IPS-11a (cell line): ENCODE measurements around the gene ATG2B.

ENCODE experiments used
- H3K4me3 ChIP-seq: one replicate; pipeline ENCODE4 v1.5.1; 2013; ENCODE audit warnings: low read depth, low read length, control low read depth

Gene ATG2B

DNA sequence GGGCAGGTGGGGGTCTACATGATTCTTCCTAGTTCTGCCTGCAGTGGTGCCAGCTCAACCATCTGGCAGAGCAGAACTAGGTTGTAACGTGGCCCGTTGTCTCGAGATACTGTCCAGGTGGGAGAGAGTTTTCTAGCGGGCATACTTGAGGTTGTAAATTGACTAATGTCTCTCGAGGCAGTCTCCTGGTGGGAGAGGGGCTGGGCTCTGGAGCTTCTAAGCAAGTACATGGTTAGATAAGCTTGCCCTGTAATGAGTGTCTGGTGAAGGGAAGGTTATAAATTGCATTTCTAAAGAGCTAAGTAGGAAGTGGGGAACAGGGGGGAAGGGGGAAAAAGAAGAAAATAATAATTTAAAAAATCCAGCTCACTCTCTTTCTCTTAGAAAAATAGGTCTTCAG lies 89.0 kb downstream of the ATG2B start:
- H3K4me3 ChIP-seq: no peak overlapping the region

- no peak overlapping the region for H3K4me3 ChIP-seq
Observed at GRCh38 chr14:96273629-96274028, 89.5 kb downstream of the ATG2B start.

DNA sequence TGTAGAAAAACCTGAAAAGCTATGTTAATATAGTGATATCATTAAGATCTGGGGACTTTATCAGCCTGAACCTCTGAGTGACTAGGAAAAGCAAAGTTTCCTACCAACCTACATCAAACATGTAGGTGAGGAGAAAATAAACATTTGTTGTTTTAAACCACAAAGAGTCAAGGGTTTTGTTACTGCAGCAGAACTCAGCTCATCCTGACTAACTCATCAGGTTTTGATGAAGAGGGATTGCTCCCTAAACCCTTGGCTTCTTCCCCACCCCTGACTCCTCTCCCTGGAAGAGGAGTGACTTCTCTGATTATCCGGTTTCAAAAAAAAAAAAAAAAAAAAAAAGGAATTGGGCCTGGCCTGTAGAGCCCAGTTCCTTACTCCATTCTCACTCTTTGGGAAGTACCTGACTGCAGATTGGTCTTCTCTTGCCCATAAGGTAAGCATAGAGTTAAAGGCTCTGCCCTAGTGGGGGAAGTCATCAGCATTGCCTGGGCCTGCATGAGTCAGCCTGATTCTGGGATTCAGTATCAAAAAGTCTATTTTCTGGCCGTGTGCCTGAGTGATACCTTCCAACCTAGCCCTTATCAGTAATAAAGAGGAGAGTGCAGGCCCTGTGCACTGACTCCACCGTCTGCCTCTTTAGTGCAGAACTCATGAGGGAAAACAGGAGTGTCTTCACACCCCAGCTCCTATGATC lies 90.2 kb downstream of the ATG2B start:
- no peak overlapping the region for H3K4me3 ChIP-seq

DNA sequence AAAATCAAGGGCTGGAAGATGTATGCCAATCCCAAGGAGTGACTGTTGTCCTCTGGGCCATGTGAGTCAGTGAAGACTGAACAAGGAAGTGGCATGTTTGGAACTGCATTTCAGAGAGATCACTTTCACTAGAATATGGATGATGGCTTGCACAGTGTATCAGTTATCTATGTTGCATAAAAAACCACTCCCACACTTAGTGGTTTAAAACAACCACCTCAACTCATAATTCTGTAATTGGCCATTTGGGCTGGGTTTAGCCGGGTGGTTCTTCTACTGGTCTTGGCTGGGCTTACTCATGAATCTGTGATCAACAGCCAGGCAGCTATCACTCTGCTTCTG lies 91.7 kb downstream of the ATG2B start:
- no peak overlapping the region for H3K4me3 ChIP-seq

DNA sequence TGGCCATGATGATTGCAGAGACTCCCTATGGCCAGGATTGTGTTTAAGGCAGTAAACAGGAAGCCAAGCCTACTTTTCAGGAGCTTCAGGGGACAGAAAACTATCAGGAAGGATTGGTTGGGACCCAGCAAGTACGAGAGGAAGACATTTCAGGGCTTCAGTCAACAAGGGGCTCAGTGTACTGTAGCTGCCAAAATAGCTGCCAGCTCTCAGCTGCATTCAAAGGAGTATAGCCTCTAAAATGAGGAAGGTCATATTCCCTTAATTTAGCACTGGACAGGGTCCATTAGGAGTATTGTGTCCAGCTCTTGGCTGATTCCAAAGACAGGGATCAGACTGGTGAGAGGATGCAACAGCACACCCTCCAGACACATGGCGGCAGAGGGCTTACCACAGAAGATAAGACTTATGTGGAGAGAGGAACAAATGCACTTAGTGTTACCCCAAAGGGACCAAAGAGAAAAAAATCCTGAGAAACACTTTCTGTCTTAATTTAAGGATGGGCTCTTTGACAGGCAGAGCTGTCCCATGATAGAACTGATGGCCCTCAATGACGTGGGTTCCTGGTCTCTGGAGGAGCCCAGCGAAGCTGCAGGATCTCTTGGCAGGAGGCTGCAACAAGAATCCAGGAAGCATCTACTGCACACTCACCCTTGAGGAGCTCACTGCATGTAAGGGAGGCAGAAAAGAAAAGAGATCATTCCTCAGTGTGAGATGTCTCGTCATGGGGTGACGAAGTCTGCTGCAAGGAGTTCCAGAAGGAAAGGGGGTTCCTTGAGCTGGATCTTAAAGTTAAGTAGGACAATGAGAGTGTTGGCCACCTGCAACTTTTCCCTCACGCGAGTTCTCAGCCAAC lies 92.3 kb downstream of the ATG2B start:
- no peak overlapping the region for H3K4me3 ChIP-seq

DNA sequence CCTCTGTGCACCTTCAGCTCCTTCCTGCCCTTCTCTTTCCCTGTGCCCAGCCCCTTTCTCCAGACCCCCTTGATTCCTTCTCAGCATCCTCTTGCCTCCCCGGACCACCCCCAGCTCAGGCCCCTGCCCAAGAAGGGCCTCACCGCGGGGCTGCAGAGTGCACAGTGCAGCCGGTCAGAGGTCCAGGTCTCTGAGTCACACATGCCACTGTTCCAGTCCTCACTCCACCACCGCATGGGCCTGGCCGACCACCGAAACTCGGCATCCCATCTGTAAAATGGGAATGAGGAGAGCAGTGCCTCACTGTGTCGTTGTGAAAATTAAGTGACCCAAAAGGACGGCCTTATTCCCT lies 93.8 kb downstream of the ATG2B start:
- no peak overlapping the region for H3K4me3 ChIP-seq

- H3K4me3 ChIP-seq: no peak overlapping the region
Observed at GRCh38 chr14:96268431-96269358, 94.4 kb downstream of the ATG2B start.

GRCh38 chr14:96267916-96268315 lies 95.2 kb downstream of the ATG2B start:
- no peak overlapping the region for H3K4me3 ChIP-seq

- no peak overlapping the region for H3K4me3 ChIP-seq
Observed at GRCh38 chr14:96267336-96267735, 95.8 kb downstream of the ATG2B start.

DNA sequence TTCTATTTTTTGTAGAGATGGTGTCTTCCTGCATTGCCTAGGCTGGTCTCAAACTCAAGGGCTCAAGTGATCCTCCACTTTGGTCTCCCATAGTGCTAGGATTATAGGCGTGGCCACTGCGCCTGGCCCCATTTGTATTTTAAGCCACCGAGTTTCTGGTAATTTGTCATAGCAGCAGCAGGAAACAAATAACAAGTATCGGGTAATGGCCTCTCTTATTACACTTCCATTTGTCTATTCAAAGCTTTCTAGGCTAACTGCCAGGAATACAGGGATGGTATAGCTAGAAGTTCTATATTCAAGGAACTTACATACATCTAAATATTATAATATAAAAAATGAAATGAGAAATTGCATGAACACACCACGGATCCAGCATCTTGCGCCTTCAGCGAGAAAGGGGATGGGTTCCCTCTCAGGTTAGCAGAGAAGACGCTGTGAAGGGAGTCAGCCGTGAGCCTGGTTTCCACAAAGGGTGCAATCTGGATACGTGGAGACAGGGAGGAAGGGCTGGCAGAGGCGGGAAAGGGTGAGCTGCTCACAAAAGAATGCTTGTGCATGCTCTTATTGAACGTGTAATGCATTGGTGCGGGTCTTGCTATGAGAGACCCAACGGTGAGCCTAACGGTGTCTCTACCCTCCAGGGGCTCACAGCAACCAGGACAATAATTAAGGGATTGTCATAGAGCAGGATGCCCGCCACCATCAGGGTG lies 97.6 kb downstream of the ATG2B start:
- H3K4me3 ChIP-seq: no peak overlapping the region

DNA sequence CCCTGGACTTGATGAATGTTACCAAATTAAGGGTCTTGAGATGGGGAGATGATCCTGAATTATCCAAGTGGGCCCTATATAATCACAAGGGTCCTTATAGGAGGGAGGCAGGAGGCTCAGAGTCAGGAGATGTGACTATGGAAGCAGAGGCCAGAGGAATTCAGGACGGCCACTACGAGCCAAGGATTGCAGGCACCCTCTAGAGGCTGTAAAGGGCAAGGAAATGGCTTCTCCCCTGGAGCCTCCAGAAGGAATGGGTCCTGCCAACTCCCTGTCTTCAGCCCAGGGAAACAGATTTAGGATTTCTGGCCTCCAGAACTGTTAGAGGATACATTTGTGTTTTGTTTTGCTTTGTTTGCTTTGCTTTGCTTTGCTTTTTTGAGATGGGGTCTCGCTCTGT lies 98.3 kb downstream of the ATG2B start:
- H3K4me3 ChIP-seq: no peak overlapping the region

DNA sequence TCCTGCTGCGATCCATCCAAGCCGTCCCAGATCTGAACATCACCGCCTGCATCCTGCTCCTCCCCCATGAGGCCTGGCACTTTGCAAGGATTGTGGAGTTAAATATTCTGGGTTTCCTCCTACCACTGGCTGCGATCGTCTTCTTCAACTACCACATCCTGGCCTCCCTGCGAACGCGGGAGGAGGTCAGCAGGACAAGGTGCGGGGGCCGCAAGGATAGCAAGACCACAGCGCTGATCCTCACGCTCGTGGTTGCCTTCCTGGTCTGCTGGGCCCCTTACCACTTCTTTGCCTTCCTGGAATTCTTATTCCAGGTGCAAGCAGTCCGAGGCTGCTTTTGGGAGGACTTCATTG lies 99.0 kb downstream of the ATG2B start:
- no peak overlapping the region for H3K4me3 ChIP-seq

GRCh38 chr14:96263347-96264199 lies 99.6 kb downstream of the ATG2B start:
- no peak overlapping the region for H3K4me3 ChIP-seq

DNA sequence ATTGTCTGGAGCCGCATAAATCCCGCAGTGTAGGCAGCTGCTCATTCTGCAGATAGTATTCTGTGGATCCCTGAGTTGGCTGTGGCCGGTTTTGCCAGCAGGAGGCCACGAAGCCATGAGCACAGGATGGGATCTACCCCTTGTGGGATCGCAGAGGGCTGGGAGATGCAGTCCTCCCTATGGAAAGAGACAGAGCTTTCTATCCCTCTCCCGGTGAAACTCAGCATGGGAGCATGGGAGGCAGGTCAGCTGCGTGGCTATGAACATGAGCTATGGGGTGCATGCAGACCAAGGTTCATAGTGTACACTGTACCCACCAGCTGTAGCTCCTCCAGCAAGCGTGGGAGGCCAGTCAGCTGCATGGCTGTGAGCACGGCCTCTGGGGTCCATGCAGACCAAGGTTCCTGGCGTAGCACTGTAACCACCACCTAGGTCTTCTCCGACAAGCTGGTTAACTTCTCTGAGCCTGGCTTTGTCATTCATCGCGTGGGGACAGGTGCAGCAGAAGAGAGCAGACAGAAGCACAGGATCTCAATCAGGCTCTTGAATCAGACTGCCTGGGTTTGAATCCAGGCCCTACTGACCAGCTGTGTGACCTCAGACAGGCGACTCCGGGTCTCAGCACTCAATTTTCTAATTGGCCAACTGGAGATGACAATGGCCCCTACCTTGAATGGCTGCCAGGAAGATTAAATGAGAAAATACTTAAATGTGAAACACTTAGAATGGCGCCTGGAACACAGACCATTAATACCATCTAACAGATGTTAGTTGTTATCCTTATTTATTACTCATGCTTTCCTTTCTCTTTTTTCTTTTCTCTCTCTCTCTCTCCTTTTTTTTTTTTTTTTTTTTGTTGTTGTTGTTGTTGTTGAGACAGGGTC lies 101.1 kb downstream of the ATG2B start:
- H3K4me3 ChIP-seq: no peak overlapping the region

DNA sequence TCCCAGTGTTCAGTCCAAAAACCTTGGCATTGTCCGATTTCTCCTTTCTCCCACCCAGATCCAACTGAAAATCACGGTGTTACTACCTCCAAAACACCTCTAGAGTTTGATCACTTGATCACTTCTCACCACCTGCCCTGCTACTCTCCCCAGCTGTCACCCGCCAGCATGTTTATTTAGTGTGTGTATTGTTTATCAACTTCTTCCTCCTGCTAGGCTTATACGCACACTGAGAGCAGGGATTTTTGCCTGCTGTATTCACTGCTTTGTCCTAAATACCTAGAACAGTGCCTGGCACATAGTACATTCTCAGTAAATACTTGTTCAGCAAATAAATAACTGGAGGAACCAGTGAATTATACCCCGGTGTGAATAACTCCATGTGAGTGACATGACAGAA lies 102.1 kb downstream of the ATG2B start:
- no peak overlapping the region for H3K4me3 ChIP-seq

GRCh38 chr14:96260341-96260821 lies 102.8 kb downstream of the ATG2B start:
- no peak overlapping the region for H3K4me3 ChIP-seq

DNA sequence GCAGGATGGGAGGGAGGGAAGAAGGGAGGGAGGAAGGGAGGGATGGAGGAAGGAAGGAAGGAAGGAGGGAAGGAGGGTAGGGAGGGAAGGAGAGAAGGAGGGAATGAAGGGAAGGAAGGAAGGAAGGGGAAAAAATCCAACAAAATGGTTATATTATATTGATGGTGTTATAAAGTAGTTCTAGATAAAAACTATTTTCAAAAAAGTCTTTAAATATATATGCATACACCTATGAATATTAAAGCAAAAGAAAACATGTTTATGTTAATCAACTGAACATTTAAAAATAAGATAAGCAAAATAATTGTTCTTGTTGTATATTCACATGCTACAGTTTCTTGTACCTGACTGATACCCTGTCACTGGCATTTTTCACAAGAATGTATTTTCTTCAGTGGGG lies 105.2 kb downstream of the ATG2B start:
- H3K4me3 ChIP-seq: no peak overlapping the region

DNA sequence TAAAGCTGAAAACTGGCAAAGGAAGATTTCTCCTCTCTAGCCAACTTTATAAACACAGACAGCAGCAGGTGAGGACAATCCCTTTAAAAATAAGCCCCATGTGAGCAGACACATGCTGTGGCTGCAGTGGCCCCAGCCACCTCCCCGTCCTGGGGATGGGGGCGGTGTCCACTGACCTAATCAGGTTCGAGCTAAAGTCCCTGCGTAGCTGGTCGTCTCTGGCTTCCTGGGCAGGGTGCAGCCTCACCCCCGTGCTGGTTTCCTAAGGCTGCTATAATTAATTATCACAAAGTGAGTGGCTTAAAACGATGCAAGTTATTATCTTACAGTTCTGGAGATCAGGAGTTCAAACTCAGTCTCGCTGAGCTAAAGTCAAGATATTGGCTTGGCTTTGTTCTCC lies 106.1 kb downstream of the ATG2B start:
- H3K4me3 ChIP-seq: no peak overlapping the region

DNA sequence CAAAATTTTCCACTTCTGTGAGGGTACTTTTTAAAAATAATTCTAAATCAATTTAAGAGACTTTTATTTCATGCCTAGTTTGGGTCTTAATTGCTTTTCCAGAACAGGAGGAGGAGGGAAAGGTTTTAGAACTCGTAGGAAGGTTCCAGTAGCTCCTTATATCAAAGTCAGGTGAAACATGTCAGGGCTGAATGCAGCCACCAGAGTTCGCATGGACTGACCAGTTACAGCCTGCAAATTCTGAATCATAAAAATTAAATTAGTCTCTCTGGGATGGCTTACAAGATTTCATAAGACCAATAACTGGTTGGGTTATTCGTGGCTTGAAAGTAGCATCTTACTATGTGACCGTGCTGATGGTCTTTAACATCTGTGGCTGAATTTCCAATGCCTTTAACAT lies 106.7 kb downstream of the ATG2B start:
- no peak overlapping the region for H3K4me3 ChIP-seq
